HG03571 (cell line): ENCODE measurements around the gene WASHC2A.
A peak's percentile ranks its signal among the peaks of the same experiment; 100 is the strongest.
"Not testable (repeated sequence)": the region's sequence is repeated elsewhere in the genome, so short reads cannot be mapped to it uniquely, and the experiment has no call there.

Source experiments
- ATAC-seq: cut with Tn5 transposase; IDR thresholded peaks from one replicate; pipeline ENCODE4 v1.9.1; 2021; ENCODE audit not compliant: unreplicated experiment

The WASHC2A gene

GRCh38 chr10:50059946-50060345 lies 7.8 kb upstream of the WASHC2A start:
- not testable (repeated sequence) for ATAC-seq

DNA sequence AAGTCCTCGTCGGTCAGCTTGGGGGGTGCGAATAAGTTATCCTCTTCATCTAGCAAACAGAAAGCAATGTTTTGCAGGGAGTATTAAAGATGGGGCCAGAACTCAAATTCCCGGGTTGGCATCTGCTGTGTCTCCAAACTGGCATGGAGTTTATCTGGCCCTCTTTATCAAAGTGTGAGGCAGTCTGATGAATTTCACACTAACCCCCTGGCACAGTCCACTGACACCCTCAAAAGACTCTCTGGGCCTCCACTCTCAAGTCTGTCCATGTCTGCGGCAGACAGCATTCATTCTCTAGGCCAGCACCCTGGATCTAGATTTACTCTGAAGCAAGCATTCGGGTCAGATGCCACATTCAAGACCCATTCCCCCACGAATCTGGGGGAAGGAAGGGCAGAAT lies 6.2 kb upstream of the WASHC2A start:
- not testable (repeated sequence) for ATAC-seq

DNA sequence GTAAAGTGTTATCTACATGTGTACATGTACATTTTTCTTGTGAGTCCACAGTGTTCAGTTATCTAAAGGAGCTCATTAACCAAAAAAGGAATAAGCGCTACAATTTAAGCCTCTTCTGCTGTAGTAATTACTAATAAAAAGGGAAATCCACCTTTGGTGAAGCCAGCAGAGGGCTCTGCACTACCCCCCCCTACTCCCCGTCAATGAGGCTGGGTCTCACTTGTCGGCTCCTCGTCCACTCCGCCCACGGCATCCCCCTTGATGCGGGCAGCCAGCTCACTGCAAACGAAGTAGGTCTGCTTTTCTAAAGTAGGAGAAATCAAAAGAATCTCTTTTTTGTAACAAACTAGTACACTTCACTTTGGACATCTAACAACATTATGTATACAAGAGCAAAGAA lies 4.7 kb upstream of the WASHC2A start:
- no peak for ATAC-seq

GRCh38 chr10:50068352-50068659 lies 552 bp downstream of the WASHC2A start:
- not testable (repeated sequence) for ATAC-seq

DNA sequence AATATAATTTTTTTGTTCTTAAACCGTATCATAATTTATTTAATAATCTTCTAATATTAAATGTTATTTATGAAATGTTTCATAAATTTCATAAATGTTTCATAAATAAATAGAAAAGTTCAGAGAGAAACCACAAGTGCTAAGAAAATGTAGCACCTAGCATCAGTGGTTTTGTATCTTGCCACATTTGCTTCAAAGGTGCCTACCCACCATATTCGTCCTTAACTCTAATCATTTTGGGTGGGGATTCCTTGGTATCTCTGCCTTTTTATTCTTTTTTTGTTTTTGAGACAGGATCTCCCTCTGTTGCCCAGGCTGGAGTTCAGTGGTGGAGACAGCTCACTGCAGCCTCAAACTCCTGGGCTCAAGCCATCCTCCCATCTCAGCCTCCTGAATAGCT lies 7.4 kb downstream of the WASHC2A start:
- not testable (repeated sequence) for ATAC-seq

- not testable (repeated sequence) for ATAC-seq
Measured at GRCh38 chr10:50075544-50075943, 7.8 kb downstream of the WASHC2A start.

GRCh38 chr10:50091304-50091703 lies 23.6 kb downstream of the WASHC2A start:
- not testable (repeated sequence) for ATAC-seq

DNA sequence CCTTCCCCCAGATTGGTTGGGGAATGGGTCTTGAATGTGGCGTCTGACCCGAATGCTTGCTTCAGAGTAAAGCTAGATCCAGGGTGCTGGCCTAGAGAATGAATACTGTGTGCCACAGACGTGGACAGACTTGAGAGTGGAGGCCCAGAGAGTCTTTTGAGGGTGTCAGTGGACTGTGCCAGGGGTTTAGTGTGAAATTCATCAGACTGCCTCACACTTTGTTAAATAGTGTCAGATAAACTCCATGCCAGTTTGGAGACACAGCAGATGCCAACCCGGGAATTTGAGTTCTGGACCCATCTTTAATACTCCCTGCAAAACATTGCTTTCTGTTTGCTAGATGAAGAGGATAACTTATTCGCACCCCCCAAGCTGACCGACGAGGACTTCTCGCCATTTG lies 25.2 kb downstream of the WASHC2A start:
- not testable (repeated sequence) for ATAC-seq

GRCh38 chr10:50094630-50095029 lies 26.9 kb downstream of the WASHC2A start:
- not testable (repeated sequence) for ATAC-seq

DNA sequence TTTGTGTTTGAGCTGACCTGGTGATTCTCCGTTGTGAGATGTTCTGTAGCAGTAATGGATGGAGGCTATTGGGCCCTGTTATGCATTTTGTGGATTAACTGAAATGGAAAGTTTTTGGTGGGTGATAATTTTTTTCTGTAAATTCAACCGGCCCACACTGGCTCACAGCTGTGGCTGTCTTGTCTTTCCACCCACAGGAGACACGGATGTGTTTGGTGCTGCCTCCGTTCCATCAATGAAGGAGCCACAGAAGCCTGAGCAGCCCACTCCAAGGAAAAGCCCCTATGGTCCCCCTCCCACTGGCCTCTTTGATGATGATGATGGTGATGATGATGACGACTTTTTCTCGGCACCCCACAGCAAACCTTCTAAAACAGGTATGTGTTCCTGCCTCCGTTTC lies 27.6 kb downstream of the WASHC2A start:
- not testable (repeated sequence) for ATAC-seq

DNA sequence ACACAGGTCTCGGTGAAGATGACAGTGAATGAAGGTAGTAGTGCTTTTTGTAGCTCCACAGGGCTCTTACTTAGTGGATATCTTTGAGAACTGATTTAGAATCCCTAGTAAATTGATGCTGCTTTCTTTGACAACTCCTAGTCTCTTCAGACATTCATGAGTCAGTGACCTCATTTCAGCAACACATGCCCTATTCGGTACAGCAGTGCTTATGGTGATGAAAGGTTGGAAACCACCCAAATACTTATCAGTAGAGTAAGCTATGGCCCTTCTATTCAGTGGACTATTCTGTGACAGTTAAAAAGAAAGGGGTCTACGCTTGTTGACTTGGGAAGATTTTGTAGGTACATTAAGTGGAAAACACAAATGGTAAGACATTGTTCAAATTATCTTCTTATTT lies 29.0 kb downstream of the WASHC2A start:
- not testable (repeated sequence) for ATAC-seq

- ATAC-seq, result not testable (repeated sequence)
Measured at GRCh38 chr10:50098645-50099044, 30.9 kb downstream of the WASHC2A start.

DNA sequence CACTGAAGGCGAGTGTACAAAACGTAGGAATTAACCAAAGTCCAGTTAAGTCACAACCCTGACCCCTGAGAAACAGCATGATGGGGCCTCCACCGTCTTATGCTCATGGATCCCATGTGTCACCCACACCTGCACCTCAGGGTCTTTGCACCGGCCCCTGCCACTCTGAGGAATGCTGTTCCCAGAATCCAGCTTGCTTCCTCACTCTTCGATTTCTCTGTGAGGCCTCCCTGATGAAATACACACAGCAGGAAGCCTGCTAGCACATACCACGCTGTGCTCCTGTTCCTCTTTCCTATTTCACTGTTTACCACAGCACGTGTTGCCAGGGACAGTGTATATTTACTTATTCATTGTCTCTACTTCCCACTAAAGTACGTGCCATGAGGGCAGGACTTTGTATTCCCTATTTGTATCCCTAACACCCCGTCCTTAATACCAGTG lies 33.4 kb downstream of the WASHC2A start:
- not testable (repeated sequence) for ATAC-seq

- ATAC-seq, result not testable (repeated sequence)
Measured at GRCh38 chr10:50101747-50102146, 34.0 kb downstream of the WASHC2A start.

GRCh38 chr10:50102267-50102666 lies 34.5 kb downstream of the WASHC2A start:
- peak; percentile 69 for ATAC-seq

GRCh38 chr10:50108999-50109698 lies 41.4 kb downstream of the WASHC2A start:
- ATAC-seq, result not testable (repeated sequence)

- not testable (repeated sequence) for ATAC-seq
Measured at GRCh38 chr10:50112419-50113112, 44.8 kb downstream of the WASHC2A start.

- ATAC-seq, result not testable (repeated sequence)
Measured at GRCh38 chr10:50126765-50127164, 59.0 kb downstream of the WASHC2A start.

DNA sequence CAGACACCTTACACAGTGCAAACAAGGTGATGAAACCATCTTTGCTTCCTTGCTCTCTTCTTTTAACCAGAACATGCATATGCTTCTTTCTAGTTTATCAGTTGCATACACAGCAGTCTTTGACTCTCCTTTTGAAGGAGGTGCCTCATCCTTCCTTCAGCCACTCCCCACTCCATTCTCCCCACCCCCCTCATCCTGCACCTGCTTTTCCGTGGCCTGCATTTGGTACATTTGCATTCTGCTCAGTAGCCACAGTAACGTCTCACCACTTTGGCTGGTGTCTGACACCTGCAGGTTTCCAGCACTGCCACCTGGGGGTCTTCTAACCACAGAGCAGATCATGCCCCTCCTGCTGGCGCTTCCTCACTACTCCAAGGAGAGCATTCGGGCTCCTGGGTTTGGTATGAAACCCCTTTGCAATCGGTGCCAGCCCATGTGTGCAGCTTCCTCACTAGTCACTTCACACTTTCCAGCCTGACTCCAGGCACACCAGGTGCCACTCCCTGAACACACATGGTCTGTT lies 60.1 kb downstream of the WASHC2A start:
- ATAC-seq, result not testable (repeated sequence)

GRCh38 chr10:50131245-50131965 lies 63.7 kb downstream of the WASHC2A start:
- not testable (repeated sequence) for ATAC-seq

- not testable (repeated sequence) for ATAC-seq
Measured at GRCh38 chr10:50132322-50132721, 64.6 kb downstream of the WASHC2A start.
